HG03354 (cell line): Measurements from ENCODE around the gene OTOG.

Experiments
- ATAC-seq: cut with Tn5 transposase; IDR thresholded peaks from one replicate; pipeline ENCODE4 v1.9.1; 2021; ENCODE audit warnings: mild to moderate bottlenecking; ENCODE audit not compliant: unreplicated experiment, poor library complexity, severe bottlenecking

Gene OTOG

DNA sequence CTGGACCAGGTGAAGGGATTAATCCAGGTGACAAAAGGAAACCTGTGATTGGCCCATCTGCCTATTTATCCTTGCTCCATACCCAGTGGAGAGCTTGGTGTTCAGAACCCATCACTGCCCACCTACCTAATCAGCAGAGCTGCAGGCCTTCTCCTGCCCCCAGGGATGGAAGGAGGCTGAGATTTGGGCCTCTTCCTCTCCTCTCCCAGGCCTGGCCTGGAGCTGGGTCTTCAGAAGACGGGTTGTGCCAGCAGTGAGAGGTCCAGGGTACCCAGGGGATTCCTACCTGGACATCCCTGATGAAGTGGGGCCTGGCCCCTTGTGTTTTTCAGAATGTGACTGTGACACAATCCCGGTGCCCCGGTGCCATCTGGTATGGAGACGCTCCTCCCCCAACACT lies 92.0 kb downstream of the OTOG start:
- ATAC-seq: no peak

- no peak for ATAC-seq
Measured at GRCh38 chr11:17639781-17640180, 92.7 kb downstream of the OTOG start.

GRCh38 chr11:17640493-17641164 lies 93.6 kb downstream of the OTOG start:
- ATAC-seq: no peak

DNA sequence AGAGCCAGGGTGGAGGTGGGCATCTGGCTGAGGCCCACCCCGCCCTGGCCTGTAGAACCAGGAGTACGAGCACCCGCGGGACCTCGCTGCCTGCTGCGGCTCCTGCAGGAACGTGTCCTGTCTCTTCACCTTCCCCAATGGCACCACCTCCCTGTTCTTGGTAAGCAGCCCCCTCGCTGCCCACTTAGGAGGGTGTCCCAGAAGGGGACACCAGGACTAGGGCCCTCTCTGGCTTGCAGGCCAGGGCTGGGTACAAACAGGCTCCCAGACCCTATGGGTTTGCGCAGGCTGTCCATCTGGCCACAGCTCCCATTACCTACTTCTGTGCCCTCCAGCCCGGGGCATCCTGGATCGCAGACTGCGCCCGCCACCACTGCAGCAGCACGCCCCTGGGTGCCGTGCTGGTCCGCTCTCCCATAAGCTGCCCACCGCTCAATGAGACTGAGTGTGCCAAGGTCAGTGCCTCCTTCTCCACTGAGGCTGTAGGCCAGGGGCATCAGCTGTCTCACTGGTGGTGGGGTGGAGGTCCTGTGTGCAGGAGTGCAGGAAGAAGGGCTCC lies 94.8 kb downstream of the OTOG start:
- no peak for ATAC-seq

DNA sequence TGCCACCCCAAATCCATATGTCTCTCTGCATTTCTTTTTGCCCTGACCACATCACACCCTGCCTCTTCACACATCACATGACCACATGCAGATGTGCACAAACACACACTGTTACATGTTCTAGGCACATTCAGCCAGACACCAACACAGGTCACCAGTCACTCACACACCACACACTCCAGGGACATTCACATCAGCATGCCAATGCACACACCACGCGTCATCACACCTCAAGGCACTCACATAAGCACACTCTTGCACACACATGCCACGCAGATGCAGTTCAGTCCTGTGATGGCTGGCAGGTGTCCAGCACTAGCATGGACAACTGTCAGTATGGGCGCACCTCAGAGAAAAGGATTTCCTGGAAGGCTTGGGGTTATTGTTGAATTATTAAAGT lies 95.3 kb downstream of the OTOG start:
- no peak for ATAC-seq

DNA sequence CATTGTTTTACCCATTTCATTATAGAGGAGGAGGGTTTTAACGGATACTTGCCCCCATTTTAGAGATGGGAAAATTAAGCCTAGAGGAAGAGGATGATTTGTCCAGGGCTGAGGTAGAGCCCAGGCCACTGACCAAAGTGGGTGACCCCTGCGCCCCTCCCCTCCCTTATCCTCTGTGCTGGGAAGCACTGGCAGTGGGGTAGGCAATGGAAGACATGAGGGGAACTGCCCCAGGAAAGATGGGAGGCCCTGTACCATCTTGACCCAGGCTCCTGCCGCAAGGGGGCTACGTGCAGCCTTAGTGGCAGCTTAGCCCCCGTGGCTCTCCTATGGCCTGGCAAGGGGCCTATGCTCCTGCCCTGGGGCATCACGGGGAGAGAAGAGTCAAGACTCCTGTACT lies 95.9 kb downstream of the OTOG start:
- no peak for ATAC-seq

- no peak for ATAC-seq
Measured at GRCh38 chr11:17643506-17644405, 96.7 kb downstream of the OTOG start.

DNA sequence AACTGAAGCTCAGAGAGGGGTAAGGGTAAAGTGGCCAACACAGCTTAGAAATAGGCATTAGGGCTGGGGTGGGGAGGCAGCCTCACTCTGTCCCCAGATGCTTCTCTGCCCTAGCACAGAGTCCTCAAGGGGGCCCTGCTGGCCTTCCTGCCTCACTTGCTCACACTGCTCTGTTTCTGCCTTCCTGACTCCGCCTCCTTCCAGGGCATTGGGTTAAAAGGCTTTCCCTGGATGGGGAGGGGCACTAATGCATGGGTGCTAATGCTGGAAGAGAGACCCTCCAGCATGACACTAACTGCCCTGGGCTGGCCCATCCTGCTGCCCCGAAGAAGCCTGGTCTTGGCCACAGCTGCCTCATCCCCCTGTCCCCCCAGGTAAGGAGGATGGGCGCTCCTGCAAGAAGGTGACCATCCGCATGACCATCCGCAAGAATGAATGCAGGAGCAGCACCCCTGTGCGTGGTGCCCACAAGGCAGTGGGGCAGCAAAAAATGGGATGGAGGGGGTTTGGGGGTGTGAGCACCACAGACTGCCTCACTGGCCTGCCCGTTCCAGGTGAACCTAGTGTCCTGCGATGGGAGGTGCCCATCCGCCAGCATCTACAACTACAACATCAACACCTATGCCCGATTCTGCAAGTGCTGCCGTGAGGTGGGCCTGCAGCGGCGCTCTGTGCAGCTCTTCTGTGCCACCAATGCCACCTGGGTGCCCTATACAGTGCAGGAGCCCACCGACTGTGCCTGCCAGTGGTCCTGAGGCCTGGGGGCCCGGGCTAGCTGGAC lies 98.3 kb downstream of the OTOG start:
- no peak for ATAC-seq

GRCh38 chr11:17646451-17647145 lies 99.5 kb downstream of the OTOG start:
- no peak for ATAC-seq

DNA sequence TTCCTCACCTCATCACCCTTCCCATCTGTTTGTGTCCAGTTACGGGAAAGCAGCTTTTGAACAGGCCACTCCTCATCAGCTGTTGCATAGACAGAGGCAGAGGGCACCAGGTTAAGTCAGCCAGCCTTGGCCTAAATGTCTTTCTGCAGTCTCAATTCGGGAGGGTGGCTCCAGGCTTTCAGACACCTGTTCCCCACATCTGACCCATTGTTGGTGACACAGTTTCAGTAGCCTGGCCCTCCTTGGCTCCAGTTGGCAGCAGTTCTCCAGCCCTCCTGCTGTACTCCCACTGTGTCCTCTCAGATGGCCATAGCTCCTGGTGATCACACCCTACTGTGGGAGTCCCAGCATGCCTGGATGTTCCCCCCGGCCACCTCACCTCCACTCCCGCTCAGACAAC lies 101.5 kb downstream of the OTOG start:
- ATAC-seq: no peak

GRCh38 chr11:17649261-17649660 lies 102.2 kb downstream of the OTOG start:
- no peak for ATAC-seq

DNA sequence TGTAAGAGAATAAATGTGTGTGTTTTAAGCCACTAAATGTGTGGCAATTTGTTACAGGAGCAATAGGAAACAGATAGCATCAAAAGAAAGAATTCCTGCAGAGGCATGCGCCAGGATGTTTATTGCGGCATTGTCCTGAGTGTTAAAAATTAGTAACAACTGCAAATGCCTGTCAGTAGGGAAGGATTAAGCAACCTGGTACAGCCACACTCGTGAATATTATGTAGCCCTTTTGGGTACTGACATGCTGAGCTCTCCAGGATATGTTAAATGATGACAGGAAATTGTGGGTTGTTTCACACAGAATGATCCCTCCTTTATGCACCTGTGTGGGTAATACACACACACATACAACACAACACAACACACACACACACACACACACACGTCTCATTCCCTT lies 102.6 kb downstream of the OTOG start:
- no peak for ATAC-seq

GRCh38 chr11:17650127-17650911 lies 103.3 kb downstream of the OTOG start:
- no peak for ATAC-seq

- no peak for ATAC-seq
Measured at GRCh38 chr11:17651061-17651460, 104.0 kb downstream of the OTOG start.

- no peak for ATAC-seq
Measured at GRCh38 chr11:17651681-17652080, 104.6 kb downstream of the OTOG start.

- no peak for ATAC-seq
Measured at GRCh38 chr11:17652556-17652955, 105.5 kb downstream of the OTOG start.

- ATAC-seq: no peak
Measured at GRCh38 chr11:17653611-17654010, 106.6 kb downstream of the OTOG start.

DNA sequence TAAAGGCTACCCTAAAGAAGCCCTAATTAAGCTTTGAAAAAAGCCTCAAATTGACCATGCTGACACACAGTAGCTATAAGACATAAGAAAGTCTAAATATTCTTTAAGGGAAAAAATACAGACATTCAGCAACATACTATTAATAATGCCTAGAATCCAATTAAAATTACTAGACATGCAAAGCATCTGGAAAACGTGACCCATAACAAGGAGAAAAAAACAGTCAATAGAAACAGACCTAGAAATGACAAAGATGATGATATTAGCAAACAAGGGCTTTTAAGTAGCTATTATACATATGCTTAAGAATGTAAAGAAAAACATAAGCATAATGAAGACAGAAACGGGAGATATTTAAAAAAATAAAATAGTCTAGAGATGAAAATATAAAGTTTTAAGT lies 108.6 kb downstream of the OTOG start:
- ATAC-seq: no peak

- no peak for ATAC-seq
Measured at GRCh38 chr11:17658211-17658610, 111.2 kb downstream of the OTOG start.
